Measurements from ENCODE around the gene EPM2A. TPM values are rescaled to one million over a fixed set of nuclear protein-coding genes. Genes with fewer than 3 reads are reported as not detected.
"Not testable (repeated sequence)": the region's sequence is repeated elsewhere in the genome, so short reads cannot be mapped to it uniquely, and the experiment has no call there.

Gene EPM2A
- total and polyA plus RNA-seq, 2 experiments from 2014 or later, result 6.9 to 9.3 TPM

DNA sequence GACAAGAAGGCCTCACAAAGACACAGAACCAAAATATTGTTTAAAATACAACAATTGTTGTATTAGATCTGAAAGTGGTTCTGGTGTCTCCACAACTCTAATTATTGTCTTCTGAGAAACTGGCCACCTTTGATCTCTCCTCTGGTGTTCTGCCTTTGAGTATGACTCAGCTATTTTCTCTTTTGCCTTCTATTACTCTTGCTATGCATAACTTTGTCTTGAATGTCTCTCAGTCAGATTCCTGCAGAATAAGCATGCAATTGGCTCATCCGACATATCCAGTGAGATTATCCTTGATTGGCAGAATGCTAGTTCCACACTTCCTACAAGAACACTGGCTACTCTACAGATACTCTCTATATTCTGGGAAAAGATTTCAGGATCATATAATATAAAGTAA, 14.3 kb upstream of the EPM2A start:
- H2AFZ ChIP-seq, result no peak overlapping the region
- H3K4me2 ChIP-seq, result peak overlapping the region; percentile 13
- H3K27ac ChIP-seq, result no peak overlapping the region
- DNase-seq (ENCODE audit: low spot score), result peak; percentile 48
- no peaks in the 10 kb centered on the region for H3K4me1 ChIP-seq (ENCODE audit: insufficient read depth)
- TF ChIP-seq EZH2phosphoT487 (IDR thresholded peaks at IDR 0.05; ENCODE audit: low read depth, severe bottlenecking, unreplicated experiment) (no peak), CTCF (IDR thresholded peaks at IDR 0.05; ENCODE audit: poor library complexity) (no peak)
- no peaks in the 10 kb centered on the region for H3K27me3 ChIP-seq
- WGBS (ENCODE audit: low lambda C conversion rate, missing lambda C conversion rate), result 85% methylated on average over 1 of the region's 1 CpG
- no peaks in the 10 kb centered on the region for H3K79me2 ChIP-seq
- no peaks in the 10 kb centered on the region for H3K9me2 ChIP-seq (replicated peaks; ENCODE audit: insufficient read depth)
- no peaks in the 10 kb centered on the region for H3K9me3 ChIP-seq (ENCODE audit: low read depth)
- no peak overlapping the region for H3K4me3 ChIP-seq
- H4K20me1 ChIP-seq (ENCODE audit: insufficient read depth, poor library complexity, severe bottlenecking), result no peaks in the 10 kb centered on the region
- no peaks in the 10 kb centered on the region for H3K36me3 ChIP-seq (replicated peaks; ENCODE audit: insufficient read depth, low read depth)

GRCh38 chr6:145745861-145746260, 10.5 kb upstream of the EPM2A start:
- Histone ChIP-seq H3K4me2 (no peak overlapping the region), H4K20me1 (ENCODE audit: insufficient read depth, poor library complexity, severe bottlenecking) (no peaks in the 10 kb centered on the region), H3K4me3 (no peak overlapping the region), H3K9me3 (ENCODE audit: low read depth) (no peaks in the 10 kb centered on the region), H3K4me1 (ENCODE audit: insufficient read depth) (no peaks in the 10 kb centered on the region), H3K9me2 (replicated peaks; ENCODE audit: insufficient read depth) (no peaks in the 10 kb centered on the region), H3K36me3 (replicated peaks; ENCODE audit: insufficient read depth, low read depth) (no peaks in the 10 kb centered on the region), H3K79me2 (no peaks in the 10 kb centered on the region), H3K27ac (no peak overlapping the region), H3K27me3 (no peaks in the 10 kb centered on the region), H2AFZ (no peak overlapping the region)
- no peak for DNase-seq (ENCODE audit: low spot score)
- TF ChIP-seq CTCF (IDR thresholded peaks at IDR 0.05; ENCODE audit: poor library complexity) (no peak), EZH2 (IDR thresholded peaks at IDR 0.05; ENCODE audit: borderline replicate concordance) (no peak), EZH2phosphoT487 (IDR thresholded peaks at IDR 0.05; ENCODE audit: low read depth, severe bottlenecking, unreplicated experiment) (no peak)
- WGBS (ENCODE audit: low lambda C conversion rate, missing lambda C conversion rate), result 96% methylated on average over 1 of the region's 1 CpG

DNA sequence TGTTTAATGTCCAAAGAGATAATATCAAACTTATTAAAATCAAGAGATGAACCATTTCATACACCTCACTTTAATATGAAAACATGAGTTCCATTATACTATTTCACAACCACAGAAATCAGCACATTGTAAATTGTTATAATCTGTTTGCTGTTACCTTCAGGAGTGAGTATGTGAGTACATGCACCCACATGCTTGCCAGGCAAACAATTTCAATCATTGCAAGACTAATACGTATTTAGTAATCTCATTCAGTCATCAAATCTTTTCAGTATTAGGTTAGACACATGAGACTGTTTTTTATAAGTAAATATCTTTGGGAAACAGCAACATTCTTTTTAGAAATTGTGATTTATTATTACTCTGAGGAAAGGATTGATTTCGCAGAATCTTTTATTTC, 9.3 kb upstream of the EPM2A start:
- no peak overlapping the region for H3K4me2 ChIP-seq
- TF ChIP-seq EZH2phosphoT487 (IDR thresholded peaks at IDR 0.05; ENCODE audit: low read depth, severe bottlenecking, unreplicated experiment) (no peak), CTCF (IDR thresholded peaks at IDR 0.05; ENCODE audit: poor library complexity) (no peak), EZH2 (IDR thresholded peaks at IDR 0.05; ENCODE audit: borderline replicate concordance) (no peak)
- H3K36me3 ChIP-seq (replicated peaks; ENCODE audit: insufficient read depth, low read depth), result no peaks in the 10 kb centered on the region
- H3K9me3 ChIP-seq (ENCODE audit: low read depth), result no peaks in the 10 kb centered on the region
- 94% methylated on average over 2 of the region's 2 CpGs for WGBS (ENCODE audit: low lambda C conversion rate, missing lambda C conversion rate)
- no peak for DNase-seq (ENCODE audit: low spot score)
- no peaks in the 10 kb centered on the region for H3K27me3 ChIP-seq
- no peaks in the 10 kb centered on the region for H3K4me1 ChIP-seq (ENCODE audit: insufficient read depth)
- no peaks in the 10 kb centered on the region for H4K20me1 ChIP-seq (ENCODE audit: insufficient read depth, poor library complexity, severe bottlenecking)
- no peaks in the 10 kb centered on the region for H3K79me2 ChIP-seq
- no peak overlapping the region for H3K4me3 ChIP-seq
- no peaks in the 10 kb centered on the region for H3K9me2 ChIP-seq (replicated peaks; ENCODE audit: insufficient read depth)
- H3K27ac ChIP-seq, result no peak overlapping the region
- H2AFZ ChIP-seq, result no peak overlapping the region

- no peaks in the 10 kb centered on the region for H3K9me2 ChIP-seq (replicated peaks; ENCODE audit: insufficient read depth)
- H4K20me1 ChIP-seq (ENCODE audit: insufficient read depth, poor library complexity, severe bottlenecking), result no peaks in the 10 kb centered on the region
- WGBS (ENCODE audit: low lambda C conversion rate, missing lambda C conversion rate), result 98% methylated on average over 2 of the region's 2 CpGs
- H3K9me3 ChIP-seq (ENCODE audit: low read depth), result no peaks in the 10 kb centered on the region
- no peak overlapping the region for H3K4me3 ChIP-seq
- H3K4me2 ChIP-seq, result no peak overlapping the region
- no peak overlapping the region for H2AFZ ChIP-seq
- TF ChIP-seq EZH2 (IDR thresholded peaks at IDR 0.05; ENCODE audit: borderline replicate concordance), result no peak
- no peaks in the 10 kb centered on the region for H3K79me2 ChIP-seq
- DNase-seq (ENCODE audit: low spot score), result no peak
- no peak overlapping the region for H3K27ac ChIP-seq
- no peaks in the 10 kb centered on the region for H3K4me1 ChIP-seq (ENCODE audit: insufficient read depth)
- H3K36me3 ChIP-seq (replicated peaks; ENCODE audit: insufficient read depth, low read depth), result no peaks in the 10 kb centered on the region
- no peaks in the 10 kb centered on the region for H3K27me3 ChIP-seq
Observed at GRCh38 chr6:145743332-145743731, 8.0 kb upstream of the EPM2A start.

DNA sequence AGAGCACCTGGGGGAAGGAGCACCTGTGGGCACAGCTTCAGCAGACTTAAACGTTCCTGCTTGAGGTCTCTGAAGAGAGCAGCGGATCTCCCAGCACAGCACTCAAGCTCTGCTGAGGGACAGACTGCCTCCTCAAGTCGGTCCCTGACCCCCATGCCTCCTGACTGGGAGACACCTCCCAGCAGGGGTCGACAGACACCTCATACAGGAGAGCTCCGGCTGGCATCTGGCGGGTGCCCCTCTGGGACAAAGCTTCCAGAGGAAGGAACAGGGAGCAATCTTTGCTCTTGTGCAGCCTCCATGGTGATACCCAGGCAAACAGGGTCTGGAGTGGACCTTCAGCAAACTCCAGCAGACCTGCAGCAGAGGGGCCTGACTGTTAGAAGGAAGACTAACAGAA, 7.2 kb upstream of the EPM2A start:
- WGBS (ENCODE audit: low lambda C conversion rate, missing lambda C conversion rate), result 84% methylated on average over 6 of the region's 6 CpGs
- not testable (repeated sequence) for H3K4me3 ChIP-seq; H3K9me3 ChIP-seq (ENCODE audit: low read depth); H3K9me2 ChIP-seq (replicated peaks; ENCODE audit: insufficient read depth); H4K20me1 ChIP-seq (ENCODE audit: insufficient read depth, poor library complexity, severe bottlenecking); H3K4me1 ChIP-seq (ENCODE audit: insufficient read depth); H3K4me2 ChIP-seq; H3K27ac ChIP-seq; H3K79me2 ChIP-seq; H3K36me3 ChIP-seq (replicated peaks; ENCODE audit: insufficient read depth, low read depth); H3K27me3 ChIP-seq; H2AFZ ChIP-seq; DNase-seq (ENCODE audit: low spot score)

GRCh38 chr6:145739685-145740084, 4.4 kb upstream of the EPM2A start:
- not testable (repeated sequence) for DNase-seq (ENCODE audit: low spot score); H3K27ac ChIP-seq; H3K27me3 ChIP-seq; H4K20me1 ChIP-seq (ENCODE audit: insufficient read depth, poor library complexity, severe bottlenecking); H3K9me2 ChIP-seq (replicated peaks; ENCODE audit: insufficient read depth); H3K4me3 ChIP-seq; H3K36me3 ChIP-seq (replicated peaks; ENCODE audit: insufficient read depth, low read depth); H3K4me2 ChIP-seq; H3K9me3 ChIP-seq (ENCODE audit: low read depth); H2AFZ ChIP-seq; H3K79me2 ChIP-seq; H3K4me1 ChIP-seq (ENCODE audit: insufficient read depth)
- WGBS (ENCODE audit: low lambda C conversion rate, missing lambda C conversion rate), result 96% methylated on average over 5 of the region's 5 CpGs
